GM12878 (cell line): Measurements from ENCODE around the gene PLA2G6. TPM values are rescaled to one million over a fixed set of nuclear protein-coding genes. Genes with fewer than 3 reads are reported as not detected.

Experiments
- ATAC-seq: fragments of 200-7000 bp; cut with Tn5 transposase; 3 replicates; pipeline ENCODE4 v1.9.1; 2020; ENCODE audit warnings: mild to moderate bottlenecking, moderate library complexity
- BruUV-seq: library from RNA; stranded (reverse); fragments of 400-500 nt; replicated peaks from 2 replicates; lab custom pipeline; 2021; lab: Mats Ljungman, UMichigan
- CTCF ChIA-PET: fragments of 300-600 bp; sonication (Branson Sonifier 250); formaldehyde crosslinking; extraction: SDS; loops from one replicate; lab custom pipeline; 2021; ENCODE audit warnings: inconsistent platforms; lab: Yijun Ruan, JAX
- POLR2A ChIA-PET: fragments of 350-600 bp; formaldehyde crosslinking; extraction: SDS; loops from one replicate; lab custom pipeline; 2021; ENCODE audit warnings: inconsistent platforms; lab: Charles Lee
- RAD21 ChIA-PET: fragments of 300-600 bp; sonication (Branson Sonifier 250); formaldehyde crosslinking; loops from one replicate; lab custom pipeline; 2023; ENCODE audit warnings: antibody characterized with exemption; ENCODE audit not compliant: unreplicated experiment; lab: Charles Lee
- SMC1A ChIA-PET: fragments of 300-600 bp; sonication (Branson Sonifier 250); formaldehyde crosslinking; loops from one replicate; lab custom pipeline; 2023; ENCODE audit not compliant: unreplicated experiment, uncharacterized antibody; lab: Charles Lee
- DNase-seq: peaks from one replicate; pipeline ENCODE4 v3.0.0-alpha.2; 2011; ENCODE audit warnings: low read depth, low spot score
- FAIRE-seq: peaks from 3 replicates; lab custom pipeline; 2011; peaks lifted over from hg19 to GRCh38; lab: Jason Lieb, UNC
- H2AFZ ChIP-seq: 2 replicates; pipeline ENCODE4 v1.6.0; 2011; ENCODE audit warnings: low read depth, low read length, control low read depth; ENCODE audit not compliant: control insufficient read depth
- H3K27ac ChIP-seq: 2 replicates; pipeline ENCODE4 v1.5.1; 2011; ENCODE audit warnings: control low read depth; ENCODE audit not compliant: control insufficient read depth, insufficient read depth
- H3K27me3 ChIP-seq, 2 experiments: replicated peaks in 1 of 2; 2 replicates each; pipeline versions ENCODE4 v1.6.0 to v1.6.1; 2011; ENCODE audit warnings: low read length in 1 of 2; ENCODE audit not compliant: control insufficient read depth in 2 of 2, insufficient read depth in 2 of 2
- H3K36me3 ChIP-seq, 2 experiments: 2 replicates each; pipeline ENCODE4 v1.5.1; 2011; ENCODE audit warnings: low read length in 1 of 2; ENCODE audit not compliant: control insufficient read depth in 2 of 2, insufficient read depth in 2 of 2
- H3K4me1 ChIP-seq: 2 replicates; pipeline ENCODE4 v1.6.1; 2011; ENCODE audit warnings: mild to moderate bottlenecking, low read length, moderate library complexity, mixed read lengths; ENCODE audit not compliant: control insufficient read depth, insufficient read depth
- H3K4me2 ChIP-seq: 2 replicates; pipeline ENCODE4 v1.6.0; 2011; ENCODE audit warnings: control low read depth; ENCODE audit not compliant: control insufficient read depth, insufficient read depth
- H3K4me3 ChIP-seq: fragments of 200-600 bp; sonication (generic); 2 replicates; pipeline ENCODE4 v1.5.1; 2016
- H3K79me2 ChIP-seq: 2 replicates; pipeline ENCODE4 v1.6.0; 2011; ENCODE audit warnings: low read length; ENCODE audit not compliant: control insufficient read depth, insufficient read depth
- H3K9ac ChIP-seq: 2 replicates; pipeline ENCODE4 v1.8.0; 2011; ENCODE audit warnings: low read length, control low read depth, mixed read lengths; ENCODE audit not compliant: control insufficient read depth, insufficient read depth
- H3K9me3 ChIP-seq: replicated peaks from 3 replicates; pipeline ENCODE4 v1.5.1; 2011; ENCODE audit warnings: mild to moderate bottlenecking, low read length; ENCODE audit not compliant: control insufficient read depth, insufficient read depth
- H4K20me1 ChIP-seq: 2 replicates; pipeline ENCODE4 v1.6.0; 2011; ENCODE audit not compliant: control insufficient read depth, insufficient read depth
- ASH2L ChIP-seq: fragments of 300-600, 200-600 bp; sonication (generic); IDR thresholded peaks from 2 replicates; pipeline ENCODE4 v1.6.1; 2017; ENCODE audit warnings: low read depth, mild to moderate bottlenecking, borderline replicate concordance
- DPF2 ChIP-seq: fragments of 450-650 bp; IDR thresholded peaks from 2 replicates; pipeline ENCODE4 v1.6.1; 2017; ENCODE audit warnings: mild to moderate bottlenecking
- EGR1 ChIP-seq, 2 experiments: IDR thresholded peaks; 1 replicate in 1 of 2; 2 replicates in 1 of 2; pipeline ENCODE4 v1.6.1; 2011 to 2012; ENCODE audit warnings: low read depth in 2 of 2, low read length in 2 of 2, borderline replicate concordance in 1 of 2, mild to moderate bottlenecking in 1 of 2, moderate library complexity in 1 of 2
- KDM1A ChIP-seq: fragments of 200-600 bp; sonication (generic); IDR thresholded peaks from 2 replicates; pipeline ENCODE4 v1.6.1; 2016; ENCODE audit warnings: borderline replicate concordance
- MYC ChIP-seq: IDR thresholded peaks from 2 replicates; pipeline ENCODE4 v1.6.1; 2011; ENCODE audit warnings: mild to moderate bottlenecking, low read length, moderate library complexity, inconsistent platforms; ENCODE audit not compliant: insufficient read depth, insufficient replicate concordance, insufficient read length, severe bottlenecking
- RB1 ChIP-seq: fragments of 450-650 bp; formaldehyde crosslinking; IDR thresholded peaks from 2 replicates; pipeline ENCODE4 v1.6.1; 2017; ENCODE audit warnings: mild to moderate bottlenecking, borderline replicate concordance
- RUNX3 ChIP-seq: IDR thresholded peaks from 2 replicates; pipeline ENCODE4 v1.6.1; 2012; ENCODE audit warnings: low read length, inconsistent platforms
- SREBF1 ChIP-seq: IDR thresholded peaks from 2 replicates; pipeline ENCODE4 v1.6.1; 2012; ENCODE audit warnings: mild to moderate bottlenecking, low read length
- USF1 ChIP-seq: IDR thresholded peaks from 2 replicates; pipeline ENCODE4 v1.6.1; 2011; ENCODE audit warnings: borderline replicate concordance, low read depth, mild to moderate bottlenecking, moderate library complexity, mixed read lengths, low read length; ENCODE audit not compliant: insufficient read depth; ENCODE audit errors: extremely low read length
- ZBTB4 ChIP-seq: fragments of 450-650 bp; formaldehyde crosslinking; IDR thresholded peaks from 2 replicates; pipeline ENCODE4 v1.4.0; 2022; ENCODE audit warnings: mild to moderate bottlenecking, moderate library complexity
- WGBS: methylation state at CpG from one replicate; pipeline ENCODE4 v1.1.6; 2016; ENCODE audit warnings: low lambda C conversion rate; ENCODE audit not compliant: insufficient replicate concordance, insufficient coverage; ENCODE audit errors: missing lambda C conversion rate; 5-methylcytosine and 5-hydroxymethylcytosine counted together
- in situ Hi-C: fragments of 300-500 bp; cut with MboI; formaldehyde crosslinking; loops from 9 replicates; pipeline ENCODE4 v1.14.3; 2018; ENCODE audit warnings: mixed read lengths
- intact Hi-C: fragments of 100-400 bp; cut with micrococcal nuclease; formaldehyde crosslinking; loops from one replicate; pipeline ENCODE4 v1.14.2; 2022; ENCODE audit not compliant: unreplicated experiment
- polyA plus RNA-seq, 11 experiments: library from polyadenylated mRNA; depleted of rRNA in 4 of 11; unstranded in 6 of 11; stranded (reverse) in 5 of 11; fragments of >200 nt; fragmentation: Nextera tagmentation in 4 of 11; fragmentation: Illumina TruSeq in 1 of 11; extraction: Ambion mirVana in 4 of 11; extraction: Trizol in 1 of 11; gene quantifications; 1 replicate in 1 of 11; 2 replicates in 10 of 11; pipeline versions ENCODE4 v1.2.1 to v1.2.3, GENCODE V29; 2011 to 2016; ENCODE audit warnings: inconsistent platforms in 2 of 11, missing spikeins in 2 of 11, low read depth in 1 of 11
- total RNA-seq, 4 experiments: library from RNA; depleted of rRNA in 3 of 4; stranded (reverse); fragments of >200 nt in 3 of 4; fragmentation: Illumina TruSeq in 1 of 4; extraction: Trizol in 1 of 4; gene quantifications; 2 replicates each; pipeline versions ENCODE4 v1.2.1 to v1.2.3, GENCODE V29; 2013 to 2021

Gene PLA2G6
- total and polyA plus RNA-seq, 10 of the 15 experiments (the other 5 are each of a cell fraction or from before 2014, with no cell fraction given): 0.15 to 42.2 (median 15.8) TPM

DNA sequence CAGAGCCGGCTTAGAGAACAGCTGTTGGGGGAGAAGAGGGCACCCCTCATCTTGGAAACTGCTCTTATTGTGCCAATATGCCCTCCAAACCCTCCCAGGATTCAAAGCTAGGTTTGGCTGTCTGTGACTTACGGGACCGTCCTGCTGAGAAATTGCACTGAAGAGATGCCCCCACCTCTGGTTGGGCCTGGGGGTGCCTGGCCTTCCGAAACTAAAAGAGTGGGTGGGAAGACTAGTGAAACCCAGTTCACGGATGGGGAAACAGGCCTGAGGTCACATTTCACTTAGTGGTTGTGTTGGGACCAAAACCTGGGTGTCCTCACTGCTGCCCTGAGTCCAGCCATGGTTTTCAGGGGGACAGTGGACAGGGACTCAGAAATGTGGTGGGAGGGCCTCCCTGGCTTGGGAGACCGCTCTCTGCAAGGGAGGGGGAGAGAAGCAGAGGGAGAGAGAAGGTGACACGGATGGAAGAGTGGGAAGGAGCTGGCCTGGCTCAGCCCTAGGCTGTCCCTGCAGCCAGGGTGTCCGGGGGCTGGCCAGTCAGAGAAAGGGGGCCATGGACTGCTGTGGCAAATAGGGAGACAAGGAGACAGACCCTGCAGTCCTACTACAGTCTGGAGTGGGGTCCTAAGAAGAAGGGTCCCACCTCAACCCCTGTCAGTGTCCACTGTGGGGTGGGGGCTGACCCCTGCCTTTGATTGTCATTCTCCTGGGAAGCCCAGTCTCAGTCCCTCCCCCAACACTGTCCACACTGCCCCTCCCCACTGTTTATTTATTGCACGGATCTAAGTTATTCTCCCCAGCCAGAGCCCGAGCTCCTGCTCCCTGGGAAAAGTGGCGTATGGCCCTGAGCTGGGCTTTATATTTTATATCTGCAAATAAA lies 33.8 kb upstream of the PLA2G6 start:
- H3K4me2 ChIP-seq: peak overlapping the region; percentile 10; the same call in 1 of the 2 replicates

More for the DNA sequence above, 33.8 kb upstream of the PLA2G6 start:
- Histone ChIP-seq H4K20me1 (no peaks in the 10 kb centered on the region), H3K79me2 (no peaks in the 10 kb centered on the region), H3K9ac (no peak overlapping the region), H3K9me3 (no peaks in the 10 kb centered on the region), H3K36me3 (no peaks in the 10 kb centered on the region; a peak in 2 of 4 replicates), H2AFZ (no peak overlapping the region), H3K27me3 (no peaks in the 10 kb centered on the region), H3K4me3 (no peak overlapping the region), H3K27ac (no peak overlapping the region), H3K4me1 (peaks cover 39% of the 10 kb centered on the region)
- BruUV-seq: TSS peak; percentile 53
- in situ Hi-C loops (no loop called here), intact Hi-C loops (loop anchor here (10.0 kb wide), 1 partner anchor 101 kb away; the partner anchor contains the start of gene BAIAP2L2)
- SMC1A ChIA-PET: interaction anchor here (0.8 to 4.3 kb wide), 8 partner anchors 11 to 163 kb away, joined by 3 to 20 read pairs (median 4); partner anchors contain the start of gene MAFF
- RAD21 ChIA-PET: interaction anchor here (0.9 to 3.4 kb wide), 4 partner anchors 9 to 116 kb away, joined by 3 to 13 read pairs (median 4); partner anchors contain the start of gene PLA2G6
- DNase-seq: no peak
- CTCF ChIA-PET: interaction anchor here (0.6 to 2.0 kb wide), 6 partner anchors 10 to 116 kb away, joined by 3 to 7 read pairs (median 3); no protein-coding TSS in a partner anchor
- no peak for FAIRE-seq
- no peak; the same call in 2 of the 3 replicates for ATAC-seq
- 69% methylated on average over 11 of the region's 11 CpGs for WGBS
- POLR2A ChIA-PET: interaction anchor here (0.6 to 1.8 kb wide), 8 partner anchors 11 to 98 kb away, joined by 3 to 10 read pairs (median 4); no protein-coding TSS in a partner anchor
- TF ChIP-seq KDM1A (no peak), RB1 (no peak), ZBTB4 (CRISPR knock-in tag) (no peak), USF1 (no peak), MYC (no peak), SREBF1 (no peak), ASH2L (no peak), EGR1 (IDR thresholded peaks at IDR 0.05; ENCODE audit: borderline replicate concordance in 1 of 2, low read depth in 2 of 2, low read length in 2 of 2) (peak in 1 of 2 experiments; percentile 32; a peak in 1 of 3 replicates), RUNX3 (peak; percentile 64), DPF2 (no peak)
